SK-N-MC (cell line): ENCODE measurements around the gene WDR41.

Source experiments
- EZH2 ChIP-seq: fragments of 200-600 bp; sonication (generic); IDR thresholded peaks from one replicate; pipeline ENCODE4 v1.6.1; 2017; ENCODE audit warnings: antibody characterized with exemption
- POLR2AphosphoS5 ChIP-seq: IDR thresholded peaks from 2 replicates; pipeline ENCODE4 v1.6.1; 2012; ENCODE audit warnings: mild to moderate bottlenecking, low read depth, low read length, borderline replicate concordance

DNA sequence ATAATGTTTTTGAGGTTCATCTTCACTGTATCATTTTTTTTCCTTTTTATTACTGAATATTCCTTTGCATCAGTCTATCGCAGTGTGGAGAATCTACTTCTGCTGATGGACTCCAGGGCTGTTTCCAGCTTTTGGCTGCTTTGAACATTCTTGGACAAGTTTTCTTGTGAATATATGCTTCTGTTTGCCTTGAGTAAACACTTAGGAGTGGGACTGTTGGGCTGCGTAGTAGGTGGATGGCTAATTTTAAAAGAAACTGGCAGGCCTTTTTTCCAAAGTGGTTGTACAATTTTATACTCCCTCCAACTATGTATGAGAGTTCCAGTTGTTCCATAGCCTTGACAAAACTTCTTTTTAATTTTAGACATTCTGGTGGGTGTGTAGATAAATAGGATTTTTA is 102.4 kb downstream of the WDR41 start:
- no peak for TF ChIP-seq EZH2
- TF ChIP-seq POLR2AphosphoS5, result no peak
